Ishikawa (cell line): ENCODE measurements around the gene TXNDC8.

Experiments used
- EP300 ChIP-seq: IDR thresholded peaks from 2 replicates; pipeline ENCODE4 v1.6.1; 2012; ENCODE audit warnings: borderline replicate concordance
- REST ChIP-seq: IDR thresholded peaks from 2 replicates; pipeline ENCODE4 v1.6.1; 2012; ENCODE audit warnings: low read depth, mild to moderate bottlenecking
- TEAD4 ChIP-seq: IDR thresholded peaks from 2 replicates; pipeline ENCODE4 v1.6.1; 2012
- YY1 ChIP-seq: IDR thresholded peaks from 2 replicates; pipeline ENCODE4 v1.6.1; 2012; ENCODE audit warnings: low read depth

- TF ChIP-seq REST (no peak), YY1 (no peak), EP300 (no peak), TEAD4 (no peak)
These were observed 19.2 kb upstream of the TXNDC8 start for GRCh38 chr9:110356639-110357395.
